ENCODE data around the gene ELOB.
A peak's percentile ranks its signal among the peaks of the same experiment; 100 is the strongest.

The ELOB gene

DNA sequence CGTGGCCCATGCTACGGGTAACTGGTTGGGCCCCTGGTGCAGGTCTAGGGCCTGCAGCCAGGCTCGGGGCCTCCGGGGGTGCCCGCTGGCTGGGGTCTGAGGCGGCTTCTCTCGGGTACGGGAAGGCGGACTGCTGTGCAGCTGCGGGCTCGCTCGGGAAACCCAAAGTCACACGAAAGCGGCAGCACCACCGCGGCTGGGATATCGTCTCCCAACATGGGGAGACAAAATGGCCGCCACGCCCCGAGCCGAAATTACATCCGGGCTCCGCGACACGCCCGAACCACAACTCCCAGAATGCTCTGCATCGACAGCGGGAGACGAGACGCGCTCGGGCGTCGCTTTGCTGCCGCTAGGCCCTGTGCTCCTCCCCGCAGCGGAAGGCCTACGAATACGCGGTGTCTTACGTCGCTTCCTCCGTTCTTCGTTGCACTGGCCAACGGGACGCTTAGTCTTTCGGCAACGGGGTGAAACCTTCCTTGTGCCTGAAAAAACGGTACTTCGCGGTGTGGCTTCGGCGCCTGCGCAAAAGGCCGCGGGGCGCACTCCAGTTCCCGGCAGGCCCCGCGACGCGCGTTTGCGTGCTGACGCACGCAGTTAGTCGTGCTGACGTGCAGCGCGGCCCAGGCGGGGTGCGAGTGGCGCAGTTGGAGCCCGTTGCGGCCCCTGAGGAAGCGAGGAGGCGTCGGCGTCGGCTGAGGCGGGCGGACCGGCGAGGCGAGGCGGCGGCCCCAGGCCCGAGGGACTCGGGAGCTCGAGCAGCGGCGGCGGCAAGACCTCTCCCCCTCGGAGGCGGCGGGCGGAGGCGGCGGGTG, 24.8 kb downstream of the ELOB start, which contains the start of gene SRRM2 (continued):
- TF ChIP-seq, protein P1, sequence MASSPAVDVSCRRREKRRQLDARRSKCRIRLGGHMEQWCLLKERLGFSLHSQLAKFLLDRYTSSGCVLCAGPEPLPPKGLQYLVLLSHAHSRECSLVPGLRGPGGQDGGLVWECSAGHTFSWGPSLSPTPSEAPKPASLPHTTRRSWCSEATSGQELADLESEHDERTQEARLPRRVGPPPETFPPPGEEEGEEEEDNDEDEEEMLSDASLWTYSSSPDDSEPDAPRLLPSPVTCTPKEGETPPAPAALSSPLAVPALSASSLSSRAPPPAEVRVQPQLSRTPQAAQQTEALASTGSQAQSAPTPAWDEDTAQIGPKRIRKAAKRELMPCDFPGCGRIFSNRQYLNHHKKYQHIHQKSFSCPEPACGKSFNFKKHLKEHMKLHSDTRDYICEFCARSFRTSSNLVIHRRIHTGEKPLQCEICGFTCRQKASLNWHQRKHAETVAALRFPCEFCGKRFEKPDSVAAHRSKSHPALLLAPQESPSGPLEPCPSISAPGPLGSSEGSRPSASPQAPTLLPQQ (tag by site-specific recombination; IDR thresholded peaks at IDR 0.05): peak; percentile 91
- TF ChIP-seq OSR2 (tag by site-specific recombination; IDR thresholded peaks at IDR 0.05): no peak
- TF ChIP-seq, protein P2, sequence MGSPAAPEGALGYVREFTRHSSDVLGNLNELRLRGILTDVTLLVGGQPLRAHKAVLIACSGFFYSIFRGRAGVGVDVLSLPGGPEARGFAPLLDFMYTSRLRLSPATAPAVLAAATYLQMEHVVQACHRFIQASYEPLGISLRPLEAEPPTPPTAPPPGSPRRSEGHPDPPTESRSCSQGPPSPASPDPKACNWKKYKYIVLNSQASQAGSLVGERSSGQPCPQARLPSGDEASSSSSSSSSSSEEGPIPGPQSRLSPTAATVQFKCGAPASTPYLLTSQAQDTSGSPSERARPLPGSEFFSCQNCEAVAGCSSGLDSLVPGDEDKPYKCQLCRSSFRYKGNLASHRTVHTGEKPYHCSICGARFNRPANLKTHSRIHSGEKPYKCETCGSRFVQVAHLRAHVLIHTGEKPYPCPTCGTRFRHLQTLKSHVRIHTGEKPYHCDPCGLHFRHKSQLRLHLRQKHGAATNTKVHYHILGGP (tag by site-specific recombination; IDR thresholded peaks at IDR 0.05): no peak
- TF ChIP-seq, protein P3, sequence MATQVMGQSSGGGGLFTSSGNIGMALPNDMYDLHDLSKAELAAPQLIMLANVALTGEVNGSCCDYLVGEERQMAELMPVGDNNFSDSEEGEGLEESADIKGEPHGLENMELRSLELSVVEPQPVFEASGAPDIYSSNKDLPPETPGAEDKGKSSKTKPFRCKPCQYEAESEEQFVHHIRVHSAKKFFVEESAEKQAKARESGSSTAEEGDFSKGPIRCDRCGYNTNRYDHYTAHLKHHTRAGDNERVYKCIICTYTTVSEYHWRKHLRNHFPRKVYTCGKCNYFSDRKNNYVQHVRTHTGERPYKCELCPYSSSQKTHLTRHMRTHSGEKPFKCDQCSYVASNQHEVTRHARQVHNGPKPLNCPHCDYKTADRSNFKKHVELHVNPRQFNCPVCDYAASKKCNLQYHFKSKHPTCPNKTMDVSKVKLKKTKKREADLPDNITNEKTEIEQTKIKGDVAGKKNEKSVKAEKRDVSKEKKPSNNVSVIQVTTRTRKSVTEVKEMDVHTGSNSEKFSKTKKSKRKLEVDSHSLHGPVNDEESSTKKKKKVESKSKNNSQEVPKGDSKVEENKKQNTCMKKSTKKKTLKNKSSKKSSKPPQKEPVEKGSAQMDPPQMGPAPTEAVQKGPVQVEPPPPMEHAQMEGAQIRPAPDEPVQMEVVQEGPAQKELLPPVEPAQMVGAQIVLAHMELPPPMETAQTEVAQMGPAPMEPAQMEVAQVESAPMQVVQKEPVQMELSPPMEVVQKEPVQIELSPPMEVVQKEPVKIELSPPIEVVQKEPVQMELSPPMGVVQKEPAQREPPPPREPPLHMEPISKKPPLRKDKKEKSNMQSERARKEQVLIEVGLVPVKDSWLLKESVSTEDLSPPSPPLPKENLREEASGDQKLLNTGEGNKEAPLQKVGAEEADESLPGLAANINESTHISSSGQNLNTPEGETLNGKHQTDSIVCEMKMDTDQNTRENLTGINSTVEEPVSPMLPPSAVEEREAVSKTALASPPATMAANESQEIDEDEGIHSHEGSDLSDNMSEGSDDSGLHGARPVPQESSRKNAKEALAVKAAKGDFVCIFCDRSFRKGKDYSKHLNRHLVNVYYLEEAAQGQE (tag by site-specific recombination; IDR thresholded peaks at IDR 0.05): no peak; the same call in 1 of the 2 replicates
- TF ChIP-seq ZNF335 (tag by site-specific recombination; conservative IDR thresholded peaks at IDR 0.05): peak; percentile 100
- TF ChIP-seq ZNF37A (tag by site-specific recombination; IDR thresholded peaks at IDR 0.05): peak; percentile 43; the same call in 1 of the 2 replicates
- no peak; the same call in 1 of the 2 replicates for TF ChIP-seq ZNF623 (tag by site-specific recombination; IDR thresholded peaks at IDR 0.05)
- TF ChIP-seq ZNF311 (tag by site-specific recombination; IDR thresholded peaks at IDR 0.05; ENCODE audit: borderline replicate concordance): no peak
- TF ChIP-seq, protein P4, sequence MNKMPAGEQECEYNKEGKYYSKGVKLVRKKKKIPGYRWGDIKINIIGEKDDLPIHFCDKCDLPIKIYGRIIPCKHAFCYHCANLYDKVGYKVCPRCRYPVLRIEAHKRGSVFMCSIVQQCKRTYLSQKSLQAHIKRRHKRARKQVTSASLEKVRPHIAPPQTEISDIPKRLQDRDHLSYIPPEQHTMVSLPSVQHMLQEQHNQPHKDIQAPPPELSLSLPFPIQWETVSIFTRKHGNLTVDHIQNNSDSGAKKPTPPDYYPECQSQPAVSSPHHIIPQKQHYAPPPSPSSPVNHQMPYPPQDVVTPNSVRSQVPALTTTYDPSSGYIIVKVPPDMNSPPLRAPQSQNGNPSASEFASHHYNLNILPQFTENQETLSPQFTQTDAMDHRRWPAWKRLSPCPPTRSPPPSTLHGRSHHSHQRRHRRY (tag by site-specific recombination; IDR thresholded peaks at IDR 0.05): no peak
- TF ChIP-seq ZNF792 (tag by site-specific recombination; IDR thresholded peaks at IDR 0.05): no peak
- no peak for TF ChIP-seq ZNF112 (tag by site-specific recombination; IDR thresholded peaks at IDR 0.05)
- TF ChIP-seq, protein P5, sequence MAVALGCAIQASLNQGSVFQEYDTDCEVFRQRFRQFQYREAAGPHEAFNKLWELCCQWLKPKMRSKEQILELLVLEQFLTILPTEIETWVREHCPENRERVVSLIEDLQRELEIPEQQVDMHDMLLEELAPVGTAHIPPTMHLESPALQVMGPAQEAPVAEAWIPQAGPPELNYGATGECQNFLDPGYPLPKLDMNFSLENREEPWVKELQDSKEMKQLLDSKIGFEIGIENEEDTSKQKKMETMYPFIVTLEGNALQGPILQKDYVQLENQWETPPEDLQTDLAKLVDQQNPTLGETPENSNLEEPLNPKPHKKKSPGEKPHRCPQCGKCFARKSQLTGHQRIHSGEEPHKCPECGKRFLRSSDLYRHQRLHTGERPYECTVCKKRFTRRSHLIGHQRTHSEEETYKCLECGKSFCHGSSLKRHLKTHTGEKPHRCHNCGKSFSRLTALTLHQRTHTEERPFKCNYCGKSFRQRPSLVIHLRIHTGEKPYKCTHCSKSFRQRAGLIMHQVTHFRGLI (tag by site-specific recombination; IDR thresholded peaks at IDR 0.05): peak; percentile 71
- no peak for TF ChIP-seq ZNF274 (IDR thresholded peaks at IDR 0.05; ENCODE audit: low read length)
- no peak for TF ChIP-seq ZNF274 (tag by site-specific recombination; IDR thresholded peaks at IDR 0.05; ENCODE audit: borderline replicate concordance)
- no peak for TF ChIP-seq ZNF214 (tag by site-specific recombination; IDR thresholded peaks at IDR 0.05; ENCODE audit: borderline replicate concordance)
- no peak for TF ChIP-seq ZNF174 (tag by site-specific recombination; IDR thresholded peaks at IDR 0.05)
- no peak for TF ChIP-seq ZNF521 (tag by site-specific recombination; IDR thresholded peaks at IDR 0.05)
- TF ChIP-seq ZNF184 (tag by site-specific recombination; IDR thresholded peaks at IDR 0.05): no peak; the same call in 1 of the 2 replicates
- no peak for TF ChIP-seq SCRT1 (tag by site-specific recombination; IDR thresholded peaks at IDR 0.05; ENCODE audit: borderline replicate concordance)
- TF ChIP-seq ZNF626 (tag by site-specific recombination; IDR thresholded peaks at IDR 0.05): no peak
- no peak for TF ChIP-seq ZNF350 (tag by site-specific recombination; IDR thresholded peaks at IDR 0.05)
- TF ChIP-seq, protein P6, sequence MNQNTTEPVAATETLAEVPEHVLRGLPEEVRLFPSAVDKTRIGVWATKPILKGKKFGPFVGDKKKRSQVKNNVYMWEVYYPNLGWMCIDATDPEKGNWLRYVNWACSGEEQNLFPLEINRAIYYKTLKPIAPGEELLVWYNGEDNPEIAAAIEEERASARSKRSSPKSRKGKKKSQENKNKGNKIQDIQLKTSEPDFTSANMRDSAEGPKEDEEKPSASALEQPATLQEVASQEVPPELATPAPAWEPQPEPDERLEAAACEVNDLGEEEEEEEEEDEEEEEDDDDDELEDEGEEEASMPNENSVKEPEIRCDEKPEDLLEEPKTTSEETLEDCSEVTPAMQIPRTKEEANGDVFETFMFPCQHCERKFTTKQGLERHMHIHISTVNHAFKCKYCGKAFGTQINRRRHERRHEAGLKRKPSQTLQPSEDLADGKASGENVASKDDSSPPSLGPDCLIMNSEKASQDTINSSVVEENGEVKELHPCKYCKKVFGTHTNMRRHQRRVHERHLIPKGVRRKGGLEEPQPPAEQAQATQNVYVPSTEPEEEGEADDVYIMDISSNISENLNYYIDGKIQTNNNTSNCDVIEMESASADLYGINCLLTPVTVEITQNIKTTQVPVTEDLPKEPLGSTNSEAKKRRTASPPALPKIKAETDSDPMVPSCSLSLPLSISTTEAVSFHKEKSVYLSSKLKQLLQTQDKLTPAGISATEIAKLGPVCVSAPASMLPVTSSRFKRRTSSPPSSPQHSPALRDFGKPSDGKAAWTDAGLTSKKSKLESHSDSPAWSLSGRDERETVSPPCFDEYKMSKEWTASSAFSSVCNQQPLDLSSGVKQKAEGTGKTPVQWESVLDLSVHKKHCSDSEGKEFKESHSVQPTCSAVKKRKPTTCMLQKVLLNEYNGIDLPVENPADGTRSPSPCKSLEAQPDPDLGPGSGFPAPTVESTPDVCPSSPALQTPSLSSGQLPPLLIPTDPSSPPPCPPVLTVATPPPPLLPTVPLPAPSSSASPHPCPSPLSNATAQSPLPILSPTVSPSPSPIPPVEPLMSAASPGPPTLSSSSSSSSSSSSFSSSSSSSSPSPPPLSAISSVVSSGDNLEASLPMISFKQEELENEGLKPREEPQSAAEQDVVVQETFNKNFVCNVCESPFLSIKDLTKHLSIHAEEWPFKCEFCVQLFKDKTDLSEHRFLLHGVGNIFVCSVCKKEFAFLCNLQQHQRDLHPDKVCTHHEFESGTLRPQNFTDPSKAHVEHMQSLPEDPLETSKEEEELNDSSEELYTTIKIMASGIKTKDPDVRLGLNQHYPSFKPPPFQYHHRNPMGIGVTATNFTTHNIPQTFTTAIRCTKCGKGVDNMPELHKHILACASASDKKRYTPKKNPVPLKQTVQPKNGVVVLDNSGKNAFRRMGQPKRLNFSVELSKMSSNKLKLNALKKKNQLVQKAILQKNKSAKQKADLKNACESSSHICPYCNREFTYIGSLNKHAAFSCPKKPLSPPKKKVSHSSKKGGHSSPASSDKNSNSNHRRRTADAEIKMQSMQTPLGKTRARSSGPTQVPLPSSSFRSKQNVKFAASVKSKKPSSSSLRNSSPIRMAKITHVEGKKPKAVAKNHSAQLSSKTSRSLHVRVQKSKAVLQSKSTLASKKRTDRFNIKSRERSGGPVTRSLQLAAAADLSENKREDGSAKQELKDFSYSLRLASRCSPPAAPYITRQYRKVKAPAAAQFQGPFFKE (tag by site-specific recombination; IDR thresholded peaks at IDR 0.05; ENCODE audit: borderline replicate concordance): no peak
- TF ChIP-seq IKZF3 (tag by site-specific recombination; IDR thresholded peaks at IDR 0.05): no peak
- TF ChIP-seq ZNF239 (tag by site-specific recombination; IDR thresholded peaks at IDR 0.05): peak; percentile 36; the same call in 1 of the 2 replicates
